ENCODE data around the gene QSOX1.

The QSOX1 gene

DNA sequence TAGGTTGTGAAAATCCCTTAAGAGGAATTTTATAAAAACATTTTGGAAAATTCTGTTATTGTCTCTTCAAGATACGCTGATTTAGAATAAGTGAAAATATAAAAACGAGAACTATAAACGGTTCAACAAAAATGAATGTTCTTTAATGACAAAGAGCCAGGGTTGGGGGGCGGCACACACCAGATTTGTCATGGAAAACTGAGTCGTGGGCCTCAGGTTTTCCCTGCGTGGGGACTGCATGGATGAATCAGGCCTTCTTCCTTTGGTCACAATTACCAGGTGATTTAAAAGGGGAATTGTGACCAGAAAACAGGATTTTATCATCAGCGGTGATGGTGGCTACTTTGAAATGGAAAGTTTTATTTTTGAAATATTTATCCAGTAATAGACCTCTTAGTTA lies 84.0 kb downstream of the QSOX1 start:
- in situ Hi-C loops (cut with HindIII; ENCODE audit: low pct_ligation_motif_present, low pct_unique_long_range_greater_than_20kb, low sequenced_read_pairs) = no loop called here
- DNase-seq = no peak

DNA sequence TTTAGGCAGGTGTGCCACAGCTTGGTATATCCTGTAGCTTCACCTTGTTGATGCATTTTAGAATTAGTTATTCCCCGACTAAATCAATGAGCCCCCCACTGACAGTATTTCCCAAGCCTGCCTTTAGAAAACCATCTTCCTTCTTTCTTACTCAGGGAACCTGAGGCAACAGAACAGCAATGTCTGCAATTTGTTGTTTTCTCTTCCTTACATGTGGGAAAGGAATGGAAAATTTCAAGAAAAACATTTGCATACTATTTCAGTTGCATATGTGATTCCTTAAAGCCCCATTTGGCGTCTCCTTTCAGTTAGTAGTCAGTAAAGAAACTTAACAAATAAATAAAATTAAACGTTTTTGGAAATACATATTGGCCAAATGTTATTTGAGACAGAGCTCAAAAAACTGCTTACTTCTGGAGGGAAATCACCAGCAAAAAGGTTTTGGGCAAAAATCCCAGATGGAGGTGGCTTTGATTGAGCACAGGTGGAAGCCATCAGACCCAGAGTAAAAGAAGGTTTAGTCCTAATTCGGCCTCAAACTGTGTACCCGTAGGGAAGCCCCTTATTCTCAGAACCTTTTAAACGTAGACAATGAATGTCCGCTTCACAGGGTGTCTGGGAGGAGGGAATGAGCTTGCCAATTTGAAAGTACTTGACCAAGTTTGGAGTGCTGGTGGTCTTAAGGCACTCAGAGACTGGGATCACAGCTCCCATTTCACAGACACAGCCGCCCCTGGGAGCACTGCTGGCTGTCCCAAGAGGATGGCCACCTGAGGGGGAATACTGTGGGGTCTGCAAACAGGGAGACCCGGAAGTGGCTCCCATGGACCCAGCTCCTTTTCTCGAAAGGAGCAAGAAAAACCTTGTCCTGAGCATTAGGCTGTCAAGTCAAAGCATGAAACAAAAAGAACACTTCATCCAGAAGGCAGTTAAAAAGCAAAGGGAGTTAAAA lies 84.8 kb downstream of the QSOX1 start:
- in situ Hi-C loops (cut with HindIII; ENCODE audit: low pct_ligation_motif_present, low pct_unique_long_range_greater_than_20kb, low sequenced_read_pairs) = no loop called here

DNA sequence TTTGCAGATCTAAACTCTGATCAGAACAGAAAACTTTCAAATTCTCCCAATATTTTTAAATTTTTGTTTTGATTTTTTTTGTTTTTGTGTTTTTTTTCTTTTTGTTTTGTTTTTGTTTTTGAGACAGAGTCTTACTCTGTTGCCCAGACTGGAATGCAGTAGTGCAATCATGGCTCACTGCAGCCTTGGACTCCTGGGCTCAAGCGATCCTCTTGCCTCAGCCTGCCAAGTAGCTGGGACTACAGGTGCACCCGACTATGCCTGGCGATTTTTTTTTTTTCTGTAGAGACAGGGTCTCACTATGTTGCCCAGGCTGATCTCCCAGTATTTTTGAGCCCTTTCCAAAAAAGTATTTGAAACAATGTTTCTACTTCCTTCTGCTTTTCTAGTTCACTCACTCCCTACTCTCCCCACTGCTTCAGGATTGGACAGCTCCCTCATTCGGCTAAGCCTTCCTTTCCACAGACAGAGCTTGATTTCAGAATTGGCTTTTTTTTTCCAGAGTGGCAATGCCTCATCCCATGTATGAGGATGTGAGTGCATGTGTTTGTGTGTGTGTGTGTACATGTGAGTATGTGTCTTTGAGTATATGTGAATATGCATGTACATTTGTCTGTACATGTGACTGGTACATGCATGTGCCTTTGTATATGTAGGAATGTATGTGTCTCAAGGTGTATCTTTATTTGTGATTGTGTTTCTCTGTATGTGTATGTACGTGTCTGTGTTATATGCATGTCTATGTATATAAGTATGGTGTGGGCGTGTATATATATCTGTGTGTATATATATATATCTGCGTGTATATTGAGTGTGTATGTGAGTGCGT lies 87.3 kb downstream of the QSOX1 start:
- in situ Hi-C loops (cut with HindIII; ENCODE audit: low pct_ligation_motif_present, low pct_unique_long_range_greater_than_20kb, low sequenced_read_pairs) = no loop called here
- no peak for DNase-seq

More for the DNA sequence above, 84.8 kb downstream of the QSOX1 start:
- DNase-seq = no peak

DNA sequence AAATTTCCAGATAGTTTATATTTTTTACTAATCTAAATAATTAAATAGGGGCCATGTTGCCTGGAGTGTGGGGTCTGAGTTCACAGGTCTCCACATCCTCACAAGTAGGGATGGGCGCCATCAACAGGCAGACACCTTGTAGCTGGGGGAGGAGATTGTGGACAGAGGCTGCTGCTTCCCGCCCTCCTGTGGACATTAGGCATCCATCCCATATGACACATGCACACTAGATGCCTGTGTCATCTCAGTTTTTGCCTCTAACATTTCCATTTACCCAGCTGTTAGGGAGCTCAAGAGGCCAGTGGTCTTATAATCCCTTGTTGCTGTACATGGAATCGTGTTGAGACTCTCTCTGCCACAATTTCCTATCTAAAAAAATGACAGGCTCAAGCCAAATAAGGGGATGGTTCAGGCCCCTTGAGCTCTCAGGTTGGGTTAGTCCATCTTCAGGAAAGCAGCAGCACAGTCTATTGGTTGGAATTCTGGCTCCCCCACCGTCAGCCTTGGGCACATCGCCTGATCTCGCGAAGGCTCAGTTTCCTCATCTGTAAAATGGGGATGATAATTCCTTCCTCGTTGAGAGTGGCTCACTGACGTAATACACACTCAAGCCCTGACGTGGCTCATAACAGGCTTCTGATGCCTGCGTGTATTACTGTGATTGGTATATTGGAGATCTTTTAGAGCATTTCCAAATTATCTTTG lies 89.0 kb downstream of the QSOX1 start:
- in situ Hi-C loops (cut with HindIII; ENCODE audit: low pct_ligation_motif_present, low pct_unique_long_range_greater_than_20kb, low sequenced_read_pairs) = no loop called here
- DNase-seq = no peak

DNA sequence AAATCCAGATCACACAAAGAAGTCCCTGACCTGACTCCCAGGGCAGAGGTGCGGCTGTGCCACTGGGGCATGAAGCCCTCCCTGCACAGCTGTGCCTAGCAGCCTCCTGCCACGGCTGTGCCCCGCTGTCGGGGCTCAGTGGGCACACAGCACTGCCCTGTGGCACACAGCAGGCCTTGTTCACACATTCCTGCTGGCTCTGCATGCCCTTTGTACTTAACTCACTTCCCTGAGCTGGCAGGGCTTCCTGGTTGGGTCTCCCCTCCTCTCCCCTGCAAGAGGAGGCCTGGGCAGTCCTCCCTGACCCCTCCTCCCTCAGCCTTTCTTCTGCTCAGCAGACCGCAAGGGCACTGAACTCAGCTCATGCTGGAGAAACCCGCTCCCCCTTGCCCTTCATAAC lies 90.2 kb downstream of the QSOX1 start:
- DNase-seq = no peak
- in situ Hi-C loops (cut with HindIII; ENCODE audit: low pct_ligation_motif_present, low pct_unique_long_range_greater_than_20kb, low sequenced_read_pairs) = no loop called here

DNA sequence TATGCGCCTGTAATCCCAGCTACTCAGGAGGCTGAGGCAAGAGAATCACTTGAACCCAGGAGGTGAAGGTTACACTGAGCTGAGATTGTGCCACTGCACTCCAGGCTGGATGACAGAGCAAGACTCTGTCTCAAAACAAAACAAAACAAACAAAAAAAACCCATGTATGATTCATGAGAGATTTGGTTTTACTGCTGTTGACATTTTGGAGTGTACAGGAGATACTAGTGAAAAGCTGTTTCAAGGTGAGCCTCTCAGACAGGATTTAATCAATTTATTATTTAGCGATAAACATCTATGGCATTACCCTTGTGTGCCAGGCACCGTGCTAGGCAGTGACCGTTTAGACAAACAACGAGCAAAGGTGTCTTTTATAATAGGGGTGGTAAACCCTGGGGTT lies 91.9 kb downstream of the QSOX1 start:
- in situ Hi-C loops (cut with HindIII; ENCODE audit: low pct_ligation_motif_present, low pct_unique_long_range_greater_than_20kb, low sequenced_read_pairs) = no loop called here
- no peak for DNase-seq

DNA sequence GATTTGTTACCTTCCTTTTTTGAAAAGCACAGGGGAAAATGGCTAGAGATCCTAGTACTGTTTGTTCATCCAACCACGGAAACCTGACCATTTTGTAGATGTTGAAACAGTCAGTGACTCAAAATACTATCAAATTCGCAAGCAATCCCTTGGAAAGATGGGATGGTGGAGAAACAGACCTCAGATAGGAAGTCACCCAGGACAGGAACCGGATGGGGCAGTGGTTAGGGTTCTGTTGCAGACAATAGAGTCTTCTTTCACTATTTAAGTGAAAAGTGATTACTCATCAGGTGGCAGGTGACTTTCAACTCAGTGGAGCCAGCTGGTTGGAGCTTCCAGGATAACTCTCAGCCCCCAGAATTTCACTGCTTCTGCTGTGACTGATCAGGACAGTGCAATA lies 92.4 kb downstream of the QSOX1 start:
- no peak for DNase-seq
- in situ Hi-C loops (cut with HindIII; ENCODE audit: low pct_ligation_motif_present, low pct_unique_long_range_greater_than_20kb, low sequenced_read_pairs) = no loop called here

DNA sequence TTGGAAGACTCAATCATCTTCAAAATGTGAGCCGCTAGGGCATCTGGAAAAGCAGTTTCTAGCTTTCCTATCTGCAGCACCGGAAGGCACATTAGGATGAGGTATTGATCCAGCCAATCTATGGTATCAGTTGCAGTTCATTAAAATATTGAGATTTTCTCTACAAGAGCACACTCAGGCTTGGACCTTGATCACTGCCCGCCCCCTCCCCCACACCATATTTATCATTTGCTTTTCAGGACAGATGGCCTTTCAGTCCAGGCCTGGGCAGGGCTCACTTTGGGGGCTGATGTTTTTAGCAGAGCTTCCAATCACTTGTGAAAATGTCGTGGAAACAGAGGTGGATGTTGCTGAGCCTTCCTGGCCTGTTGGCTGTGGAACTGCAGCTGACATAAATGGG lies 92.9 kb downstream of the QSOX1 start:
- no peak for DNase-seq
- in situ Hi-C loops (cut with HindIII; ENCODE audit: low pct_ligation_motif_present, low pct_unique_long_range_greater_than_20kb, low sequenced_read_pairs) = no loop called here

DNA sequence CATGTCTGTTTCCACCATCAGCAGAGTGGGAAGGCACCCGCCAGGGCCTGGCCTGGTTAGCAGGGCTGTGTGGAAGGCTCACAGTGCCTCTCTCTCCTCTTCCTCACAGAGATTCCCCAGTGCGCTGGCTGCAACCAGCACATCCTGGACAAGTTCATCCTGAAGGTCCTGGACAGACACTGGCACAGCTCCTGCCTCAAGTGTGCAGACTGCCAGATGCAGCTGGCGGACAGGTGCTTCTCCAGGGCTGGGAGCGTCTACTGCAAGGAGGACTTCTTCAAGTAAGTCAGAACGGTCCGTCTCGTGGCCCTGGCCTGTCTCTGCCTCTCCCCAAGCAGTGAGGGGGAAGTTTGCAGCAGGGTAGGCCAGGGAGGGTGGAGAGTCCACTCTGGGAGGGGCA lies 93.5 kb downstream of the QSOX1 start:
- no peak for DNase-seq
- in situ Hi-C loops (cut with HindIII; ENCODE audit: low pct_ligation_motif_present, low pct_unique_long_range_greater_than_20kb, low sequenced_read_pairs) = no loop called here

DNA sequence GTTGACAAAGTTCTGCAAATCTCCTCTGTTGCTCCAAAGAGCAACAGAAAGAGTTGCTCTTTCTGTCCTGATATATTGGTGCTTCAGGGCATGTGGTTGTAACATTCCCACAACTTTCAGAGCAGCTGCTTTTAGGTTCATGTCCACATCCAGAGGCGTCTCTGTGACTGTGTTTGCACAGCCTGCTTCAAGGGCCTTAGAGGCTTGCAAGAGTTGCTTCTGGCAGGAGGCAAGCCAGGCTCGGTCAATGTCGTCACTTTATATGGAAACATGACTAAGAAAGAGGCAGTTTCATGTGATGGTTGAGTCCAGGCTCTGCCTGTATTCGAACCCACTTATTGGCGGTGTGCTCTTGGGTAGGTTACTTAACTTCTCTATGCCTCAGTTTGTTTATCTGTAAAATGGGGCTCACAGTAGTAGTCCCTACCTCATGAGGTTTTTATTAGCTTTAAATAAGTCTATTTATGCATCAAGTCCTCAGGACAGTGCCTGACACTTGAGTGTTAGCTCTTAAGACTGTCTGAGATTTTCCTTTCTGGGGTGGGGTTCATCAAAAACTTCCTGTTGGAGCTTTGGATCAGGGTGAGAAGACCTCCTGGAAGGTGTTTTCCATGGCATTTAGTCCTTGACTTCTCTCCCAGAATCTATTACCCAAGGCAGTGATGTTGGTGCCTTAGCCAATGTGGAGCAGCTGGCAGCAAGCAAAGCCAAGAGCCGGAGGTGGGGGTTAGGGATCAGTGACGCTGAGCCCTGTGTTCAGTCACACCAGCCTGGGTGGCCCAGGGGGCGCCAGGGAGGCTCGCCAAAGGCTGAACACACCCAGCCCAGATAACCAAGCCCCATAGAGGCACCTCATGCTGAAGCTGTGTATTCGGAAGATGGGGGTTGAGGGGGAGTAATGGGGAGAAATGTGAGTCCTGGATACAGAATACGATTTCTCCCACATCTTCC lies 94.3 kb downstream of the QSOX1 start:
- in situ Hi-C loops (cut with HindIII; ENCODE audit: low pct_ligation_motif_present, low pct_unique_long_range_greater_than_20kb, low sequenced_read_pairs) = no loop called here

DNA sequence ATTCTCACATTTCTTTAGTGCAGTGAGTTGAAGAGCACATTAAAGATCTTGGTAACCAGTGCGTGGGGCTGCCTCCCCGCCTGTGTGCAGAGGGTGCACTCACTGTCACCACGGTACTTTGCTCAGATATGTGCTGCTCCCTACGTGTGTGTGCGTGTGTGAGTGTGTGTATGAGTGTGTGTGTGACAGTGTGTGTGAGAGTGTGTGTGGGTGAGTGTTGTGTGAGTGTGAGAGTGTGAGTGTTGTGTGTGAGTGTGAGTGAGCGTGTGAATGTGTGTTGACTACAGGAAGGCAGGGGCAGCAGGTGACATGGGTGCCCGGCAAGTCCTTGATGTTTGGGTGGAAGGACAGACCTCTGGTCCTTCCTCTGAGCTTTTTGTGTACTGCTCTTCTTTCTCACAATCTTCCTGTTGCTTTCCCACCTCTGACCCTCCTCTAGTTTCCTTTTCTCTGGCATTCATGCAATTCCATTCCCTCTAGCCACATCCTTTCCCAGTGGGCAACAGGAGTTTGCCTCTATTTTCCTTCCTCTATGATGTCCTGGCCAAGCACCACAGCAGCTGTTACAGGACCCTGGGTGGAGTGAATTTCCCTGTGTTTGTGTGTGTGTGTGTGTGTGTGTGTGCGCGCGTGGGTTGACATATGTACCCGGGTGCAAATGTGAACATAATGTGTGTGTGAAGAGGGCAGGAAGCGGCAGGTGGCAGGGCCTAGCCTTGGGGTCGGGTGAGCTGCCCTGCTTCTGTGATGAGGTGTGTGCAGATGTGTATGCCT lies 95.2 kb downstream of the QSOX1 start:
- DNase-seq = no peak
- in situ Hi-C loops (cut with HindIII; ENCODE audit: low pct_ligation_motif_present, low pct_unique_long_range_greater_than_20kb, low sequenced_read_pairs) = no loop called here

More for the DNA sequence above, 94.3 kb downstream of the QSOX1 start:
- DNase-seq = no peak

DNA sequence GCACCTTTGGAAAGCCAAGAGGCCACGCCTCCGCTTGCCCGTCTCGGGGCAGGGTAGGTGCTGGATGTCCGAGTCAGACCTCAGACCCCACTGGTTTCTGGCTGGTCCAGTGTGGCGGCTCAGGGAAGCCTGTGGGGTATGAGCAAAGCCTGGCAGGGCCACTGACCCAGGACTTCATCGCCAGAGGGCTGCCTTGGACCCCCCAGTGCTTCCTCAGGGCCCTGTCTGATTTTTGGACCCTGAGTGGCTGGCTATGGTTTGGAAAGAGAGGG lies 95.8 kb downstream of the QSOX1 start:
- no peak for DNase-seq
- in situ Hi-C loops (cut with HindIII; ENCODE audit: low pct_ligation_motif_present, low pct_unique_long_range_greater_than_20kb, low sequenced_read_pairs) = no loop called here

DNA sequence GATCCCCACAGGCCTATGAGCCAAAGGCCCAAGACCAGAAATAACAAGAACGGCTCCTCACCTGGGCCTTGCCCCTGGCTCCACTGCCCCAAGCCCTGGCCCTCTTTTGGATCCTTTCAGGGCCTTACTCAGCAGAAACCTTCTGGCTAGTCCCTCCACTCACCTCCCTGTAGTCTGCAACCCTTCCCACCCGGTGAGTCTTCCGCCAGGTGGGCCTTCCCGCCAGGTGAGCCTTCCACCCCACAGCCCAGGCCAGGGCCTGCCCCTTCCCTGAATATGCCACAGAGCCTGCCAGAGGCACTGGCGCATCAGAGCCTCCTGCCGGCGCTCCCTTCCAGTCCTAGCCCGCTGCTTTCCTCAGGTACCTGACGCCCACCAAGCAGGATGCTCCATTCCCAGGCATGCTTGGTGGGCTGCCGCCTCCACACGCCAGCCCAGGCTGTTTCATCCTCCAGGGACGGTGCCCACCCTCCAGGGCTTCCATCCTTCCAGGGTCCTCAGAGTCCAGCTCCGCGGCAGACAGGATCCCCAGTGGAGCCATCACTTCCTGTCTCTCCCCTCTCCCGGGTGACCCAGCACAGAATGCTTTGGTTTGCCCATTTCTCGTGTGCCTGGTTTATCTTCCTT lies 96.3 kb downstream of the QSOX1 start:
- in situ Hi-C loops (cut with HindIII; ENCODE audit: low pct_ligation_motif_present, low pct_unique_long_range_greater_than_20kb, low sequenced_read_pairs) = no loop called here
- no peak for DNase-seq

DNA sequence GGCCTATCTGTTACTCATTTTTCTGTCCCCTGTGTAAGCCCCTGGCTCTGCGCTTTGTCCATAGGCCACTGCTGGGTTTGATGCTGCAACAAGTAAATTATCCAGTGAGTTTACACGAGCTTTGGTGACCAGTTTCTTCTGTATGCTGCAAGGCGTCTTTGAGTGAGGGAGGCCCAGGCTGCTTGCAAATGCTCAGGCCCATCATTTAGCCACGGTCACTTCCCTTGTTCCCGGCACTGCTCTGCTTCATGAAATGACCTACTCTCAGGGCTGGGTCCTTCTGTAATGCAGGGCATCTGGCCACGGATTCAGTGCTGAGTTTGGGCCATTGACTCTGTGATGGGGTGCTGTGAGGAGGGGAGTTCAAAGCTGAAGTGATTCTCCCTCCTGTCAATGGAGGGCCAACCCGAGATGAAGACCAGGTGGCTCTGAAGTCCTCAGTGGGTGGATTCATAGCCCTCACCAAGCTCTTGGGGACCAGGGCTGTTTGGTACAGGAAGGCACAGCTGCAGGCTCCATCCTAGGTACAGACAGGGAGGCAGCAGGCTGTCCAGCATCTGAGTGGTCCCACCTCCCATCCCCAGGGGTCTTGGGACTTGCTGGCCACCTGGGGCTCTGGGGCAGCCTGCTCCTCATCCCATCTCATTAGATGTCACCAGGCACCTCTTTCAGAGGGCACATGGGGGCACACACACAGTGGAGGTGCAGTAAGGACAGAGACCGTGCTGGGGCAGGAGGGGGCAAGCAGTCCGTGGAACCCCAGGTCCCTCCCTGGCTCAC lies 97.0 kb downstream of the QSOX1 start:
- in situ Hi-C loops (cut with HindIII; ENCODE audit: low pct_ligation_motif_present, low pct_unique_long_range_greater_than_20kb, low sequenced_read_pairs) = no loop called here

DNA sequence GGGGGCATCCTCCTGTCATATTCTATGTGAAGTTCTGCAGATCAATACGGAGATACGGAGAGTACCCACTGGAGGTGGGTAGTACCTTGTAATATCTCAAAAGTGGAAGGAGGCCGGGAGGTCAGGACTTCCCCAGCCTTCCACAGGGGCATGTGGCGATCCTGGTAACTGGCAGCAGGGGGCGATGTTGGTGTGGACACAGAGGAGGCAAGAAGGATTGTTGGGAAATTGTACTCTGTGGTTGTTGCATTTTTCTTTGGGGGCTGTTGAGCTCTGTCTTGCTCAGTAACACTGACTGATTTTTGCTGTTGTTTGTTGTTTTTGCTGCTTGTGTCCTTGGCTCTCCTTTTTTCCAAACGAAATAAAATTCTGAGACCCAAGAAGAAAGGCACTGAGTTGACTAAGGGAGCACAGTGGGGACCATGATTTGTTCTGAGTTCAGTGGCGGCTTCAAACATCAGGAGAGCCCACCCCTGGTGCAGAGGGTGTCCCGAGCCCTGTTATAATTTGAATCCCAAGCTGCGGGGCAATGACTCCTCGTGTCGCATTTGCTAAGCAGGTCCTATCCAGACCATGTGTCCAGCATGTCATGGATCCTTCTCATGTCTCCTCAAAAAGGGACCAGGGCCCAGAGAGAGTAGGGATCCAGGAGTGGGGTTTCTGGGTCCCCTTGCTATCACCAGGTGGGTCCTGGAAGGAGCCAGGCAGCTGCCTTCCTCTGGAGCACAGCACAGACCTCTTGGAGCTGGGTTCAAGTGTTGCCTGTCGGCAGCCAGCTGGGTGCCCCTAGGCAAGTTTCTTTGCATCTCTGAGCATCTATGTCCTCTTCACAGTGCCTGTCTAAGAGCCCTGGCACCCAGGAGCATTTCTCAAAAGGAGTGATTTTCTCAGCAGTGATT lies 98.2 kb downstream of the QSOX1 start:
- peak; percentile 76 for DNase-seq
- in situ Hi-C loops (cut with HindIII; ENCODE audit: low pct_ligation_motif_present, low pct_unique_long_range_greater_than_20kb, low sequenced_read_pairs) = no loop called here

More for the DNA sequence above, 97.0 kb downstream of the QSOX1 start:
- no peak for DNase-seq
